GM18909 (cell line): ENCODE measurements around the gene THBS3.
"Not testable (repeated sequence)": the region's sequence is repeated elsewhere in the genome, so short reads cannot be mapped to it uniquely, and the experiment has no call there.

Source experiments
- ATAC-seq: cut with Tn5 transposase; IDR thresholded peaks from one replicate; pipeline ENCODE4 v1.9.1; 2021; ENCODE audit warnings: mild to moderate bottlenecking; ENCODE audit not compliant: unreplicated experiment, poor library complexity

Gene THBS3

GRCh38 chr1:155192346-155193274 is 15.1 kb downstream of the THBS3 start:
- no peak for ATAC-seq

- ATAC-seq, result no peak
Observed at GRCh38 chr1:155191904-155192303, 15.8 kb downstream of the THBS3 start.

- ATAC-seq, result not testable (repeated sequence)
Observed at GRCh38 chr1:155189926-155190325, 17.8 kb downstream of the THBS3 start.

GRCh38 chr1:155188268-155188667 is 19.4 kb downstream of the THBS3 start:
- no peak for ATAC-seq

GRCh38 chr1:155187456-155187891 is 20.2 kb downstream of the THBS3 start:
- no peak for ATAC-seq

- ATAC-seq, result no peak
Observed at GRCh38 chr1:155186794-155187455, 20.8 kb downstream of the THBS3 start.

- ATAC-seq, result no peak
Observed at GRCh38 chr1:155186067-155186793, 21.5 kb downstream of the THBS3 start.

- ATAC-seq, result no peak
Observed at GRCh38 chr1:155185783-155186066, 22.0 kb downstream of the THBS3 start.

GRCh38 chr1:155184835-155185782 is 22.6 kb downstream of the THBS3 start:
- no peak for ATAC-seq

- ATAC-seq, result no peak
Observed at GRCh38 chr1:155184351-155184811, 23.3 kb downstream of the THBS3 start.

GRCh38 chr1:155183775-155184221 is 23.9 kb downstream of the THBS3 start:
- no peak for ATAC-seq

- no peak for ATAC-seq
Observed at GRCh38 chr1:155182052-155182550, 25.6 kb downstream of the THBS3 start.

- no peak for ATAC-seq
Observed at GRCh38 chr1:155181371-155182051, 26.2 kb downstream of the THBS3 start.

- ATAC-seq, result no peak
Observed at GRCh38 chr1:155179112-155180031, 28.3 kb downstream of the THBS3 start.

GRCh38 chr1:155178441-155179111 is 29.1 kb downstream of the THBS3 start:
- ATAC-seq, result no peak

- ATAC-seq, result no peak
Observed at GRCh38 chr1:155177918-155178281, 29.8 kb downstream of the THBS3 start.

- no peak for ATAC-seq
Observed at GRCh38 chr1:155177192-155177917, 30.3 kb downstream of the THBS3 start.
